Loucy (cell line): ENCODE data around the gene OFD1.

Source experiments
- H2AFZ ChIP-seq: fragments of 200-600 bp; sonication (generic); 2 replicates; pipeline ENCODE4 v1.6.0; 2016; ENCODE audit warnings: antibody characterized with exemption, mild to moderate bottlenecking, low read length, moderate library complexity
- H3F3A ChIP-seq: fragments of 200-600 bp; 2 replicates; pipeline ENCODE4 v1.6.0; 2016; ENCODE audit warnings: antibody characterized with exemption, low read depth, mild to moderate bottlenecking
- H3K27me3 ChIP-seq: fragments of 200-600 bp; sonication (generic); 2 replicates; pipeline ENCODE4 v1.6.1; 2014; ENCODE audit warnings: low read length, mild to moderate bottlenecking; ENCODE audit not compliant: insufficient read depth, poor library complexity, severe bottlenecking
- H3K36me3 ChIP-seq: fragments of 200-600 bp; sonication (generic); 2 replicates; pipeline ENCODE4 v1.6.1; 2016; ENCODE audit warnings: low read length; ENCODE audit not compliant: insufficient read depth
- H3K4me1 ChIP-seq: fragments of 200-600 bp; sonication (generic); 2 replicates; pipeline ENCODE4 v1.5.1; 2014; ENCODE audit warnings: low read length, mild to moderate bottlenecking; ENCODE audit not compliant: insufficient read depth, poor library complexity, severe bottlenecking
- H3K4me2 ChIP-seq: fragments of 200-600 bp; sonication (generic); 2 replicates; pipeline ENCODE4 v1.6.0; 2014; ENCODE audit warnings: antibody characterized with exemption, low read length, low read depth, mild to moderate bottlenecking; ENCODE audit not compliant: poor library complexity, severe bottlenecking
- H3K4me3 ChIP-seq: fragments of 200-600 bp; sonication (generic); 2 replicates; pipeline ENCODE4 v1.5.1; 2014; ENCODE audit warnings: low read length, mild to moderate bottlenecking, mixed read lengths; ENCODE audit not compliant: poor library complexity, severe bottlenecking
- H3K79me2 ChIP-seq: fragments of 200-600 bp; sonication (generic); 2 replicates; pipeline ENCODE4 v1.6.1; 2014; ENCODE audit warnings: low read length; ENCODE audit not compliant: insufficient read depth
- H3K9ac ChIP-seq: fragments of 200-600 bp; sonication (generic); 2 replicates; pipeline ENCODE4 v1.6.0; 2014; ENCODE audit warnings: mild to moderate bottlenecking, low read depth, low read length, moderate library complexity; ENCODE audit not compliant: poor library complexity, severe bottlenecking
- H3K9me2 ChIP-seq: fragments of 200-600 bp; sonication (generic); replicated peaks from 2 replicates; pipeline ENCODE4 v1.6.1; 2016; ENCODE audit warnings: low read depth, low read length, mixed read lengths
- H3K9me3 ChIP-seq: fragments of 200-600 bp; sonication (generic); 2 replicates; pipeline ENCODE4 v1.6.1; 2014; ENCODE audit warnings: mild to moderate bottlenecking, antibody characterized with exemption, low read length, low read depth; ENCODE audit not compliant: insufficient read depth
- H4K20me1 ChIP-seq: fragments of 200-600 bp; sonication (generic); 2 replicates; pipeline ENCODE4 v1.6.0; 2014; ENCODE audit warnings: antibody characterized with exemption, low read length, mild to moderate bottlenecking; ENCODE audit not compliant: insufficient read depth, poor library complexity, severe bottlenecking
- CTCF ChIP-seq: fragments of 200-600 bp; sonication (generic); conservative IDR thresholded peaks from 2 replicates; pipeline ENCODE4 v1.5.1; 2014; ENCODE audit warnings: mild to moderate bottlenecking, antibody characterized with exemption, low read length
- EZH2phosphoT487 ChIP-seq: fragments of 200-600 bp; IDR thresholded peaks from 2 replicates; pipeline ENCODE4 v1.6.1; 2018; ENCODE audit warnings: antibody characterized with exemption, mild to moderate bottlenecking, moderate library complexity, borderline replicate concordance

Gene OFD1

GRCh38 chrX:13798184-13798583 is 63.6 kb downstream of the OFD1 start:
- Histone ChIP-seq H4K20me1 (no peaks in the 10 kb centered on the region), H3K9me2 (no peaks in the 10 kb centered on the region), H3K9me3 (no peaks in the 10 kb centered on the region), H3K4me3 (no peak overlapping the region), H3K27me3 (no peaks in the 10 kb centered on the region), H2AFZ (no peak overlapping the region), H3K9ac (no peak overlapping the region), H3K4me2 (no peak overlapping the region), H3K4me1 (no peaks in the 10 kb centered on the region), H3K36me3 (no peaks in the 10 kb centered on the region), H3F3A (no peaks in the 10 kb centered on the region), H3K79me2 (no peaks in the 10 kb centered on the region)
- TF ChIP-seq EZH2phosphoT487 (no peak), CTCF (no peak)

GRCh38 chrX:13803116-13803515 is 68.6 kb downstream of the OFD1 start:
- Histone ChIP-seq H2AFZ (no peak overlapping the region), H3K4me1 (no peaks in the 10 kb centered on the region), H4K20me1 (no peaks in the 10 kb centered on the region), H3K27me3 (no peaks in the 10 kb centered on the region), H3K36me3 (no peaks in the 10 kb centered on the region), H3K9me3 (no peaks in the 10 kb centered on the region), H3K4me2 (no peak overlapping the region), H3K9me2 (no peaks in the 10 kb centered on the region), H3F3A (no peaks in the 10 kb centered on the region), H3K79me2 (no peaks in the 10 kb centered on the region), H3K4me3 (no peak overlapping the region), H3K9ac (no peak overlapping the region)
- no peak for TF ChIP-seq EZH2phosphoT487

GRCh38 chrX:13805241-13805640 is 70.7 kb downstream of the OFD1 start:
- Histone ChIP-seq H4K20me1 (no peaks in the 10 kb centered on the region), H3K4me2 (no peak overlapping the region), H3K4me1 (no peaks in the 10 kb centered on the region), H3F3A (no peaks in the 10 kb centered on the region), H3K27me3 (no peaks in the 10 kb centered on the region), H3K36me3 (no peaks in the 10 kb centered on the region), H3K4me3 (no peak overlapping the region), H2AFZ (no peak overlapping the region), H3K79me2 (no peaks in the 10 kb centered on the region), H3K9me3 (no peaks in the 10 kb centered on the region), H3K9me2 (no peaks in the 10 kb centered on the region), H3K9ac (no peak overlapping the region)
- peak; percentile 21; the same call in 1 of the 2 replicates for TF ChIP-seq CTCF
- no peak for TF ChIP-seq EZH2phosphoT487

- H3K4me2 ChIP-seq: no peak overlapping the region
- H3K4me1 ChIP-seq: no peaks in the 10 kb centered on the region
- H3K79me2 ChIP-seq: no peaks in the 10 kb centered on the region
- H3K9me3 ChIP-seq: no peaks in the 10 kb centered on the region
- H3F3A ChIP-seq: no peaks in the 10 kb centered on the region
- H3K9me2 ChIP-seq: no peaks in the 10 kb centered on the region
- H2AFZ ChIP-seq: no peak overlapping the region
- H3K27me3 ChIP-seq: no peaks in the 10 kb centered on the region
- no peak overlapping the region for H3K9ac ChIP-seq
- TF ChIP-seq EZH2phosphoT487 (no peak), CTCF (no peak)
- no peaks in the 10 kb centered on the region for H4K20me1 ChIP-seq
- H3K36me3 ChIP-seq: no peaks in the 10 kb centered on the region
- H3K4me3 ChIP-seq: no peak overlapping the region
Measured at GRCh38 chrX:13808293-13808692, 73.7 kb downstream of the OFD1 start.
